GM18873 (cell line): ENCODE results near the gene CRELD1.

Experiments used
- ATAC-seq: cut with Tn5 transposase; IDR thresholded peaks from one replicate; pipeline ENCODE4 v1.9.1; 2021; ENCODE audit warnings: mild to moderate bottlenecking, moderate library complexity, moderate number of reproducible peaks; ENCODE audit not compliant: unreplicated experiment, low FRiP score

The CRELD1 gene

GRCh38 chr3:9903238-9903624 lies 30.4 kb upstream of the CRELD1 start:
- no peak for ATAC-seq

GRCh38 chr3:9903904-9904303 lies 29.7 kb upstream of the CRELD1 start:
- ATAC-seq: no peak

GRCh38 chr3:9906480-9906879 lies 27.2 kb upstream of the CRELD1 start:
- no peak for ATAC-seq

- no peak for ATAC-seq
Measured at GRCh38 chr3:9908286-9908685, 25.3 kb upstream of the CRELD1 start.

- no peak for ATAC-seq
Measured at GRCh38 chr3:9909221-9910013, 24.2 kb upstream of the CRELD1 start.

GRCh38 chr3:9911863-9912262 lies 21.8 kb upstream of the CRELD1 start:
- ATAC-seq: no peak

GRCh38 chr3:9912294-9912935 lies 21.2 kb upstream of the CRELD1 start:
- ATAC-seq: no peak

GRCh38 chr3:9913601-9914000 lies 20.0 kb upstream of the CRELD1 start:
- ATAC-seq: no peak

- no peak for ATAC-seq
Measured at GRCh38 chr3:9914011-9914410, 19.6 kb upstream of the CRELD1 start.

GRCh38 chr3:9914559-9915253 lies 18.9 kb upstream of the CRELD1 start:
- ATAC-seq: no peak

- ATAC-seq: no peak
Measured at GRCh38 chr3:9915254-9916141, 18.1 kb upstream of the CRELD1 start.

GRCh38 chr3:9916346-9916733 lies 17.3 kb upstream of the CRELD1 start:
- no peak for ATAC-seq

GRCh38 chr3:9916734-9917680 lies 16.6 kb upstream of the CRELD1 start, which contains the start of gene IL17RC:
TSS of gene IL17RC (plus strand) at chr3:9917098. CDS start at chr3:9917316, 218 bp downstream.
- ATAC-seq: no peak

GRCh38 chr3:9917820-9918219 lies 15.8 kb upstream of the CRELD1 start:
- ATAC-seq: no peak

- ATAC-seq: no peak
Measured at GRCh38 chr3:9918261-9919038, 15.2 kb upstream of the CRELD1 start.

- ATAC-seq: no peak
Measured at GRCh38 chr3:9928158-9928557, 5.5 kb upstream of the CRELD1 start.

- ATAC-seq: no peak
Measured at GRCh38 chr3:9930804-9931418, 2.7 kb upstream of the CRELD1 start.

GRCh38 chr3:9932535-9932842 lies 1.1 kb upstream of the CRELD1 start:
- no peak for ATAC-seq
